Suprapubic skin (tissue), 4 donors: ENCODE data around the gene HELZ.

Experiments used
- CTCF ChIP-seq, 2 donors: fragments of 200-600 bp in 1 of 2; fragments of 450-650 bp in 1 of 2; sonication (generic) in 1 of 2; IDR thresholded peaks; one replicate each; pipeline ENCODE4 v1.5.1; 2016 to 2019; ENCODE audit warnings: antibody characterized with exemption in 2 of 2, mild to moderate bottlenecking in 1 of 2, moderate library complexity in 1 of 2
- EP300 ChIP-seq: sonication (generic); formaldehyde crosslinking; IDR thresholded peaks from one replicate; pipeline ENCODE4 v1.6.1; 2017; ENCODE audit warnings: antibody characterized with exemption
- POLR2A ChIP-seq, 2 donors: fragments of 450-650 bp; IDR thresholded peaks; one replicate each; pipeline ENCODE4 v1.6.1; 2017; ENCODE audit warnings: antibody characterized with exemption in 2 of 2, mild to moderate bottlenecking in 2 of 2, moderate library complexity in 2 of 2
- POLR2AphosphoS5 ChIP-seq, 3 donors: sonication (generic); formaldehyde crosslinking; IDR thresholded peaks; one replicate each; pipeline ENCODE4 v1.6.1; 2017; ENCODE audit warnings: antibody characterized with exemption in 3 of 3

- TF ChIP-seq CTCF (IDR thresholded peaks at IDR 0.05) (no peak), POLR2A (IDR thresholded peaks at IDR 0.05) (no peak), POLR2AphosphoS5 (IDR thresholded peaks at IDR 0.05) (no peak), EP300 (no peak)
Observed at GRCh38 chr17:67067571-67068482, 177.2 kb downstream of the HELZ start.
